Neural progenitor cell (in vitro differentiated cells): ENCODE results near the gene RBBP5.

Experiments used
- CTCF ChIP-seq: fragments of 200-600 bp; sonication (generic); IDR thresholded peaks from 2 replicates; pipeline ENCODE4 v1.5.1; 2017; ENCODE audit warnings: antibody characterized with exemption, mild to moderate bottlenecking
- EZH2phosphoT487 ChIP-seq: fragments of 200-600 bp; sonication (generic); IDR thresholded peaks from 2 replicates; pipeline ENCODE4 v1.6.1; 2017; ENCODE audit warnings: antibody characterized with exemption

GRCh38 chr1:205056188-205056611 lies 65.6 kb downstream of the RBBP5 start:
- TF ChIP-seq EZH2phosphoT487 (no peak), CTCF (no peak)
